ENCODE data around the gene OS9. TPM values are rescaled to one million over a fixed set of nuclear protein-coding genes. Genes with fewer than 3 reads are reported as not detected.
"Not testable (repeated sequence)": the region's sequence is repeated elsewhere in the genome, so short reads cannot be mapped to it uniquely, and the experiment has no call there.

OS9 gene
- total RNA-seq = 233 TPM

DNA sequence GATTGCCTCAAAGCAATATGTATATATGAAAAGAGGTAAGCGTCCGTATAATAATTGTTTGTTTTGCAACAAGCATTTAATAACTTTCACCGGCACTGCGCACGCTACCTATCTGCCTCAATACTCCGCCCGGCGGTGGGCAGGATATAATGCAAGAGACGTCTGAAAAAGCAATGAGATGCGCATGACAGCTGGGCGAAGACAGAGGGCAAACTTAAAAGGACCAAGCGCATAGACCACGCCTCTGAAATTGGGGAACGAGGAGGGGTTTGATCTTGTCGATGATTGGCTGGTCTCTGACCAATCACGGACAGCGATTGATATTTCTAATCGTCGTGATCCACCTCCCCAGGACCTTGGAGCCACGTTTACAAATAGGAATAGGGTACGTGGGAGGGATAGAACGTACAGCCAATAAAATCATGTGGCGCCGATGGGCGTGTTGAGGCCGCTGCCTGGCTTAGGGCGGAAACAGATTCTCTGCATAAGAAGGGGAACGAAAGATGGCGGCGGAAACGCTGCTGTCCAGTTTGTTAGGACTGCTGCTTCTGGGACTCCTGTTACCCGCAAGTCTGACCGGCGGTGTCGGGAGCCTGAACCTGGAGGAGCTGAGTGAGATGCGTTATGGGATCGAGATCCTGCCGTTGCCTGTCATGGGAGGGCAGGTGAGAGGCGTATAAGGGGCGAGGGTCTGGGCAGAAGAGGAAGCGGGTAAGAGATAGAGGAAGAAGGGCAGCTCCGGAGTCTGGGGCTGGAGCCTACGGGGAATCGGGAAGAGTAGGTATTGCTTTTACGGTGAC is at the start of gene OS9:
Gene OS9 (plus strand): TSS at position 474 of the 800 bp plus-strand sequence. CDS start 30 bp downstream, at position 504.
- peak; percentile 95 to 99 for DNase-seq (ENCODE audit: low spot score in 2 of 2)
- peak within 1 kb of the TSS; percentile 62 to 79 for H3K27ac ChIP-seq

GRCh38 chr12:57645990-57646658 is 47.8 kb upstream of the OS9 start:
- H3K4me3 ChIP-seq; intact Hi-C loops (cut with DNase I); H3K27ac ChIP-seq; DNase-seq (ENCODE audit: low spot score in 2 of 2); H3K4me1 ChIP-seq; H3K36me3 ChIP-seq; H3K27me3 ChIP-seq; H3K9me3 ChIP-seq: not testable (repeated sequence)

More for the DNA sequence above, at the start of gene OS9:
- Histone ChIP-seq H3K36me3 (peaks cover 21 to 26% of the 10 kb centered on the region in 2 donors), H3K9me3 (no peaks in the 10 kb centered on the region), H3K4me1 (peaks cover 0 to 7% of the 10 kb centered on the region in 2 donors), H3K4me3 (peak within 1 kb of the TSS; percentile 75 to 77), H3K27me3 (no peaks in the 10 kb centered on the region)
- TF ChIP-seq CTCF (IDR thresholded peaks at IDR 0.05) = peak; percentile 72 to 81 (median 74)
- intact Hi-C loops (cut with DNase I) = loop anchor here (1.0 to 5.0 kb wide), 3 partner anchors 50 to 82 kb away; partner anchors contain the start of genes ARHGEF25 and B4GALNT1

DNA sequence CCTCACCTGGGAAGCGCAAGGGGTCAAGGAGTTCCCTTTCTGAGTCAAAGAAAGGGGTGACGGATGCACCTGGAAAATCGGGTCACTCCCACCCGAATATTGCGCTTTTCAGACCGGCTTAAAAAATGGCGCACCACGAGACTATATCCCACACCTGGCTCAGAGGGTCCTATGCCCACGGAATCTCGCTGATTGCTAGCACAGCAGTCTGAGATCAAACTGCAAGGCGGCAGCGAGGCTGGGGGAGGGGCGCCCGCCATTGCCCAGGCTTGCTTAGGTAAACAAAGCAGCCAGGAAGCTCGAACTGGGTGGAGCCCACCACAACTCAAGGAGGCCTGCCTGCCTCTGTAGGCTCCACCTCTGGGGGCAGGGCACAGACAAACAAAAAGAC is 47.3 kb upstream of the OS9 start:
- H3K36me3 ChIP-seq; H3K27me3 ChIP-seq; intact Hi-C loops (cut with DNase I); H3K4me1 ChIP-seq; H3K4me3 ChIP-seq; DNase-seq (ENCODE audit: low spot score in 2 of 2); H3K27ac ChIP-seq; H3K9me3 ChIP-seq: not testable (repeated sequence)

DNA sequence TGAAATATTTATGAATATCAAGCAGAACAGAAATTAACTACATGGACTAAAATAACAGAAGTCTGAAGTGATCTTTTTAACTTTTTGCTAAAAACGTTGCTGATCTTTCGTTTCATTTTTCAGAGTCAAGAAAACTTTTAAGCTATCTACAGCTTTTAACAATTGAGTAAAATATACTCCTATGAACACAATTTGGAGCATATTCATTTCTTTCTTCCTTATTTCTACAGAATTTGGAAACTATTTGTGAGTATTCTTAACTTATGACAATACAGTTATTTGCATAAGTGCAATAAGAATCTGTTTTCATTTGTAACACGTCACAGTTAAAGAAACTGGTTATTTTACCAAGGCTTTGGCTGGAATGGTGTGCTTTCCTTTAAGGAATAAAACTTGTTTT is 39.9 kb upstream of the OS9 start:
- DNase-seq (ENCODE audit: low spot score in 2 of 2) = no peak
- intact Hi-C loops (cut with DNase I) = no loop called here
- no peak for TF ChIP-seq CTCF (IDR thresholded peaks at IDR 0.05)
- H3K36me3 ChIP-seq = no peaks in the 10 kb centered on the region
- no peak overlapping the region for H3K4me3 ChIP-seq
- no peaks in the 10 kb centered on the region for H3K27me3 ChIP-seq
- no peaks in the 10 kb centered on the region for H3K4me1 ChIP-seq
- H3K9me3 ChIP-seq = no peaks in the 10 kb centered on the region
- no peak overlapping the region for H3K27ac ChIP-seq

- Histone ChIP-seq H3K4me1 (no peaks in the 10 kb centered on the region), H3K9me3 (no peaks in the 10 kb centered on the region), H3K27ac (no peak overlapping the region), H3K27me3 (no peaks in the 10 kb centered on the region), H3K36me3 (no peaks in the 10 kb centered on the region), H3K4me3 (no peak overlapping the region)
- intact Hi-C loops (cut with DNase I) = no loop called here
- DNase-seq (ENCODE audit: low spot score in 2 of 2) = no peak
- TF ChIP-seq CTCF (IDR thresholded peaks at IDR 0.05) = no peak
Measured at GRCh38 chr12:57655541-57656240, 38.2 kb upstream of the OS9 start.

DNA sequence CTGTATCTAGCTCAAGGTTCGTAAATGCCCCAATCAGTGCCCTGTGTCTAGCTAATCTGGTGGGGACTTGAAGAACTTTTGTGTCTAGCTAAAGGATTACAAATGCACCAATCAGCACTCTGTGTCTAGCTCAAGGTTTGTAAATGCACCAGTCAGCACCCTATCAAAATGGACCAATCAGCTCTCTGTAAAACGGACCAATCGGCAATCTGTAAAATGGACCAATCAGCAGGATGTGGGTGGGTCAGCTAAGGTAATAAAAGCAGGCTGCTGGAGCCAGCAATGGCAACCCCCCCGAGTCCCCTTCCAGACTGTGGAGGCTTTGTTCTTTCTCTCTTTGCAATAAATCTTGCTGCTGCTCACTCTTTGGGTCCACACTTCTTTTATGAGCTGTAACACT is 37.5 kb upstream of the OS9 start:
- H3K27me3 ChIP-seq; H3K36me3 ChIP-seq; H3K27ac ChIP-seq; intact Hi-C loops (cut with DNase I); H3K9me3 ChIP-seq; H3K4me1 ChIP-seq; DNase-seq (ENCODE audit: low spot score in 2 of 2); H3K4me3 ChIP-seq: not testable (repeated sequence)

DNA sequence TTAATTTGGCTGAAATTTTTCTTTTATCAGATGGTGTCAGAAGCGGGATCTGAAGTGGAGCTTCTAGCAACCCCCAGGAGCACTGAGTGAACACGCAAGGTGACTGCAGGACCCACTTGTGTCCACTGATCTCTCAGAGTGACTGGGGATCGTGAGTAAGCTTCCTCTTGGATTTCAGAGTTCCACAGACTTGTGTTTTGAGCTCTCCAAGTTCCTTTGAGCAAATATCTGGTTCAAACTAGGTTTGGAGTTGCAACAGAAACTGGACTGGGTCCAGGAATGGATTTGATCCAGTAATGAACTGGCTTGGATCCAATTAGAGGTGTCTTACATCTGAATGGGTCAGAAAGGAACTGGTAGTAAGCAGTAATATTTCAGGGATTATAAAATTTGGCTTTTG is 36.2 kb upstream of the OS9 start:
- Histone ChIP-seq H3K4me3 (no peak overlapping the region), H3K4me1 (no peaks in the 10 kb centered on the region), H3K9me3 (no peaks in the 10 kb centered on the region), H3K36me3 (no peaks in the 10 kb centered on the region), H3K27ac (no peak overlapping the region), H3K27me3 (no peaks in the 10 kb centered on the region)
- TF ChIP-seq CTCF (IDR thresholded peaks at IDR 0.05) = no peak
- intact Hi-C loops (cut with DNase I) = no loop called here
- DNase-seq (ENCODE audit: low spot score in 2 of 2) = no peak

Measured in ascending aorta (tissue), 2 donors.